ENCODE measurements around the gene ST6GALNAC3.

DNA sequence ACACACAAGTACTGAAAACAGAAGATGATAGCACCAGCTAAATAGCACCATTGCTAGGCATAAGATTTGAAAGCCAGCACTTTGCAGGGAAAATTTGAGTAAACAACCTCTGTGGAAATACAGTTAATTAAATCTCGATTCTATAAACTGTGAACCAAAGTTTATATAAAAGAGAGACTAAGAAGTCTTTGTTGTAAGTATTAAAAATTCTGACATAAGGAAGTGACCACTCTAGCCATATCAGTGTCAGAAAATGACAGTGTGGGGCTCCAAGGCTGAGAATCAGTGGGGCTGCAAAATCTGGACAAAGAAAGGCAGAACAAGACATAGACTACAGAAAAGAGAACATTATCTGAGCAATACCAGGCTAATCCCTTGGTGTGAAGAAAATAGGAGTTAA is 292.2 kb downstream of the ST6GALNAC3 start:
- TF ChIP-seq, protein P1, sequence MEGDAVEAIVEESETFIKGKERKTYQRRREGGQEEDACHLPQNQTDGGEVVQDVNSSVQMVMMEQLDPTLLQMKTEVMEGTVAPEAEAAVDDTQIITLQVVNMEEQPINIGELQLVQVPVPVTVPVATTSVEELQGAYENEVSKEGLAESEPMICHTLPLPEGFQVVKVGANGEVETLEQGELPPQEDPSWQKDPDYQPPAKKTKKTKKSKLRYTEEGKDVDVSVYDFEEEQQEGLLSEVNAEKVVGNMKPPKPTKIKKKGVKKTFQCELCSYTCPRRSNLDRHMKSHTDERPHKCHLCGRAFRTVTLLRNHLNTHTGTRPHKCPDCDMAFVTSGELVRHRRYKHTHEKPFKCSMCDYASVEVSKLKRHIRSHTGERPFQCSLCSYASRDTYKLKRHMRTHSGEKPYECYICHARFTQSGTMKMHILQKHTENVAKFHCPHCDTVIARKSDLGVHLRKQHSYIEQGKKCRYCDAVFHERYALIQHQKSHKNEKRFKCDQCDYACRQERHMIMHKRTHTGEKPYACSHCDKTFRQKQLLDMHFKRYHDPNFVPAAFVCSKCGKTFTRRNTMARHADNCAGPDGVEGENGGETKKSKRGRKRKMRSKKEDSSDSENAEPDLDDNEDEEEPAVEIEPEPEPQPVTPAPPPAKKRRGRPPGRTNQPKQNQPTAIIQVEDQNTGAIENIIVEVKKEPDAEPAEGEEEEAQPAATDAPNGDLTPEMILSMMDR (IDR thresholded peaks at IDR 0.05 in 2 of 3, conservative IDR thresholded peaks at IDR 0.05 in 1 of 3; ENCODE audit: borderline replicate concordance in 1 of 3, insufficient read depth in 1 of 3, low read depth in 2 of 3, low read length in 2 of 3): no peak
- no peak for TF ChIP-seq EZH2 (IDR thresholded peaks at IDR 0.05)
- no peak for TF ChIP-seq POLR2A (IDR thresholded peaks at IDR 0.05; ENCODE audit: borderline replicate concordance, extremely low read depth, insufficient read depth, insufficient read length)
- TF ChIP-seq EGR1 (IDR thresholded peaks at IDR 0.05; ENCODE audit: low read depth): no peak
- TF ChIP-seq, protein P2, sequence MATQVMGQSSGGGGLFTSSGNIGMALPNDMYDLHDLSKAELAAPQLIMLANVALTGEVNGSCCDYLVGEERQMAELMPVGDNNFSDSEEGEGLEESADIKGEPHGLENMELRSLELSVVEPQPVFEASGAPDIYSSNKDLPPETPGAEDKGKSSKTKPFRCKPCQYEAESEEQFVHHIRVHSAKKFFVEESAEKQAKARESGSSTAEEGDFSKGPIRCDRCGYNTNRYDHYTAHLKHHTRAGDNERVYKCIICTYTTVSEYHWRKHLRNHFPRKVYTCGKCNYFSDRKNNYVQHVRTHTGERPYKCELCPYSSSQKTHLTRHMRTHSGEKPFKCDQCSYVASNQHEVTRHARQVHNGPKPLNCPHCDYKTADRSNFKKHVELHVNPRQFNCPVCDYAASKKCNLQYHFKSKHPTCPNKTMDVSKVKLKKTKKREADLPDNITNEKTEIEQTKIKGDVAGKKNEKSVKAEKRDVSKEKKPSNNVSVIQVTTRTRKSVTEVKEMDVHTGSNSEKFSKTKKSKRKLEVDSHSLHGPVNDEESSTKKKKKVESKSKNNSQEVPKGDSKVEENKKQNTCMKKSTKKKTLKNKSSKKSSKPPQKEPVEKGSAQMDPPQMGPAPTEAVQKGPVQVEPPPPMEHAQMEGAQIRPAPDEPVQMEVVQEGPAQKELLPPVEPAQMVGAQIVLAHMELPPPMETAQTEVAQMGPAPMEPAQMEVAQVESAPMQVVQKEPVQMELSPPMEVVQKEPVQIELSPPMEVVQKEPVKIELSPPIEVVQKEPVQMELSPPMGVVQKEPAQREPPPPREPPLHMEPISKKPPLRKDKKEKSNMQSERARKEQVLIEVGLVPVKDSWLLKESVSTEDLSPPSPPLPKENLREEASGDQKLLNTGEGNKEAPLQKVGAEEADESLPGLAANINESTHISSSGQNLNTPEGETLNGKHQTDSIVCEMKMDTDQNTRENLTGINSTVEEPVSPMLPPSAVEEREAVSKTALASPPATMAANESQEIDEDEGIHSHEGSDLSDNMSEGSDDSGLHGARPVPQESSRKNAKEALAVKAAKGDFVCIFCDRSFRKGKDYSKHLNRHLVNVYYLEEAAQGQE (IDR thresholded peaks at IDR 0.05; ENCODE audit: low read depth): no peak

All from HCT116 (cell line).